H9 (cell line): ENCODE results near the gene EML1. TPM values are rescaled to one million over a fixed set of nuclear protein-coding genes. Genes with fewer than 3 reads are reported as not detected.

Source experiments
- DNase-seq: peaks from one replicate; pipeline ENCODE4 v3.0.0-alpha.2; 2017
- H2AFZ ChIP-seq: one replicate; pipeline ENCODE4 v1.6.1; 2013; ENCODE audit warnings: mild to moderate bottlenecking, low read length, control low read depth, moderate library complexity
- H2AK5ac ChIP-seq: 2 replicates; pipeline ENCODE4 v1.6.1; 2013; ENCODE audit warnings: low read length, control low read depth, mixed read lengths; ENCODE audit not compliant: insufficient read length
- H2BK120ac ChIP-seq: one replicate; pipeline ENCODE4 v1.6.1; 2013; ENCODE audit warnings: low read depth, mild to moderate bottlenecking, low read length, control low read depth, inconsistent platforms; ENCODE audit not compliant: poor library complexity, severe bottlenecking
- H2BK12ac ChIP-seq: 2 replicates; pipeline ENCODE4 v1.6.1; 2013; ENCODE audit warnings: low read length, control low read depth, mixed read lengths, low read depth; ENCODE audit not compliant: insufficient read length
- H2BK15ac ChIP-seq: 2 replicates; pipeline ENCODE4 v1.6.1; 2013; ENCODE audit warnings: low read depth, low read length, control low read depth
- H2BK20ac ChIP-seq: one replicate; pipeline ENCODE4 v1.6.1; 2013; ENCODE audit warnings: low read depth, mild to moderate bottlenecking, low read length, control low read depth, inconsistent platforms; ENCODE audit not compliant: poor library complexity, severe bottlenecking
- H2BK5ac ChIP-seq: 2 replicates; pipeline ENCODE4 v1.6.1; 2013; ENCODE audit warnings: low read length, control low read depth, mixed read lengths; ENCODE audit not compliant: insufficient read length
- H3K14ac ChIP-seq: 2 replicates; pipeline ENCODE4 v1.6.1; 2013; ENCODE audit warnings: low read length, control low read depth; ENCODE audit not compliant: insufficient read depth
- H3K18ac ChIP-seq: 2 replicates; pipeline ENCODE4 v1.6.1; 2013; ENCODE audit warnings: low read depth, mild to moderate bottlenecking, mixed read lengths, low read length, control low read depth; ENCODE audit not compliant: insufficient read length
- H3K23ac ChIP-seq: 2 replicates; pipeline ENCODE4 v1.6.1; 2013; ENCODE audit warnings: low read length, control low read depth, mixed read lengths, low read depth; ENCODE audit not compliant: insufficient read length
- H3K23me2 ChIP-seq: 2 replicates; pipeline ENCODE4 v1.6.1; 2013; ENCODE audit warnings: low read depth, mild to moderate bottlenecking, mixed read lengths, low read length, control low read depth; ENCODE audit not compliant: insufficient read length, poor library complexity, severe bottlenecking
- H3K27ac ChIP-seq: 2 replicates; pipeline ENCODE4 v1.5.1; 2013; ENCODE audit warnings: low read length, control low read depth, mixed read lengths, low read depth; ENCODE audit not compliant: insufficient read length
- H3K27me3 ChIP-seq: 2 replicates; pipeline ENCODE4 v1.6.1; 2013; ENCODE audit warnings: low read length, control low read depth, inconsistent platforms; ENCODE audit not compliant: insufficient read depth
- H3K4ac ChIP-seq: 2 replicates; pipeline ENCODE4 v1.6.1; 2013; ENCODE audit warnings: low read depth, mild to moderate bottlenecking, control low read depth, inconsistent platforms, low read length, moderate library complexity
- H3K4me1 ChIP-seq: 2 replicates; pipeline ENCODE4 v1.6.1; 2013; ENCODE audit warnings: low read length, control low read depth, inconsistent platforms; ENCODE audit not compliant: insufficient read depth
- H3K4me2 ChIP-seq: 2 replicates; pipeline ENCODE4 v1.6.1; 2013; ENCODE audit warnings: low read length, control low read depth, mixed read lengths; ENCODE audit not compliant: insufficient read length, insufficient read depth
- H3K56ac ChIP-seq: 2 replicates; pipeline ENCODE4 v1.6.1; 2013; ENCODE audit warnings: low read depth, mild to moderate bottlenecking, mixed read lengths, low read length, control low read depth; ENCODE audit not compliant: insufficient read length
- H3K79me1 ChIP-seq: 2 replicates; pipeline ENCODE4 v1.6.1; 2013; ENCODE audit warnings: low read depth, mild to moderate bottlenecking, moderate library complexity, low read length, control low read depth, inconsistent platforms; ENCODE audit not compliant: insufficient read depth, poor library complexity, severe bottlenecking
- H3K79me2 ChIP-seq: 2 replicates; pipeline ENCODE4 v1.6.1; 2013; ENCODE audit warnings: low read length, control low read depth, inconsistent platforms; ENCODE audit not compliant: insufficient read depth
- H3K9ac ChIP-seq: 2 replicates; pipeline ENCODE4 v1.6.1; 2013; ENCODE audit warnings: low read length, control low read depth, mixed read lengths; ENCODE audit not compliant: insufficient read length; ENCODE audit errors: extremely low read depth
- H3K9me3 ChIP-seq: one replicate; pipeline ENCODE4 v1.6.1; 2013; ENCODE audit warnings: low read depth, low read length, inconsistent platforms; ENCODE audit not compliant: control insufficient read depth
- H3T11ph ChIP-seq: one replicate; pipeline ENCODE4 v1.6.1; 2013; ENCODE audit warnings: mild to moderate bottlenecking, low read length, control low read depth, inconsistent platforms
- H4K20me1 ChIP-seq: one replicate; pipeline ENCODE4 v1.6.1; 2013; ENCODE audit not compliant: control insufficient read depth, insufficient read length, insufficient read depth
- H4K5ac ChIP-seq: 2 replicates; pipeline ENCODE4 v1.6.1; 2013; ENCODE audit warnings: low read depth, mild to moderate bottlenecking, mixed read lengths, low read length, control low read depth; ENCODE audit not compliant: insufficient read length
- H4K8ac ChIP-seq: replicated peaks from 2 replicates; pipeline ENCODE4 v1.6.1; 2013; ENCODE audit warnings: low read length, control low read depth, mixed read lengths, low read depth; ENCODE audit not compliant: insufficient read length
- H4K91ac ChIP-seq: 2 replicates; pipeline ENCODE4 v1.6.1; 2013; ENCODE audit warnings: low read depth, mild to moderate bottlenecking, moderate library complexity, mixed read lengths, low read length, control low read depth; ENCODE audit not compliant: insufficient read length
- H3K27ac Mint-ChIP-seq, 3 experiments: 2 replicates in 2 of 3; 3 replicates in 1 of 3; pipeline ENCODE4 v1.8.0; 2020 to 2021; ENCODE audit warnings: mixed read lengths in 3 of 3, mild to moderate bottlenecking in 1 of 3, moderate library complexity in 1 of 3
- H3K27me3 Mint-ChIP-seq: 2 replicates; pipeline ENCODE4 v1.8.0; 2021; ENCODE audit warnings: low read depth, mild to moderate bottlenecking, moderate library complexity, mixed read lengths
- H3K36me3 Mint-ChIP-seq, 3 experiments: 2 replicates in 2 of 3; 3 replicates in 1 of 3; pipeline ENCODE4 v1.8.0; 2020 to 2021; ENCODE audit warnings: low read depth in 3 of 3, mixed read lengths in 3 of 3; ENCODE audit not compliant: insufficient read depth in 1 of 3
- H3K4me1 Mint-ChIP-seq, 2 experiments: 2 replicates each; pipeline ENCODE4 v1.8.0; 2020; ENCODE audit warnings: mixed read lengths in 2 of 2
- H3K4me3 Mint-ChIP-seq, 2 experiments: 2 replicates in 1 of 2; 3 replicates in 1 of 2; pipeline ENCODE4 v1.8.0; 2020 to 2021; ENCODE audit warnings: mild to moderate bottlenecking in 2 of 2, mixed read lengths in 2 of 2, moderate library complexity in 1 of 2
- H3K9me3 Mint-ChIP-seq, 2 experiments: 2 replicates in 1 of 2; 3 replicates in 1 of 2; pipeline ENCODE4 v1.8.0; 2020; ENCODE audit warnings: mild to moderate bottlenecking in 2 of 2, mixed read lengths in 2 of 2, moderate library complexity in 1 of 2
- CTCF ChIP-seq: fragments of 200-600 bp; sonication (generic); conservative IDR thresholded peaks from 3 replicates; pipeline ENCODE4 v1.8.0; 2021; ENCODE audit warnings: antibody characterized with exemption, mild to moderate bottlenecking
- WGBS: extraction: QIAGEN DNeasy Blood & Tissue Kit; methylation state at CpG from one replicate; pipeline ENCODE4 v1.1.7; 2013; ENCODE audit warnings: missing lambda C conversion rate, low lambda C conversion rate, mixed read lengths; ENCODE audit not compliant: insufficient read length; ENCODE audit errors: extremely low coverage; 5-methylcytosine and 5-hydroxymethylcytosine counted together
- total RNA-seq: library from RNA; stranded (reverse); gene quantifications from 2 replicates; pipeline ENCODE4 v1.2.1, GENCODE V29; 2021

Gene EML1
- total RNA-seq, 1 experiment from 2014 or later: 16.7 TPM

GRCh38 chr14:99806836-99807235 lies 13.6 kb downstream of the EML1 start:
- no peaks in the 10 kb centered on the region for H3K23me2 ChIP-seq
- H2BK15ac ChIP-seq: no peak overlapping the region
- H3K9me3 ChIP-seq: no peaks in the 10 kb centered on the region
- Mint-ChIP-seq H3K4me3 (no peak overlapping the region), H3K27ac (peak overlapping the region in 1 of 3 experiments; percentile 31; a peak in 1 of 7 replicates), H3K4me1 (peaks cover 11 to 17% of the 10 kb centered on the region in 2 experiments), H3K27me3 (no peaks in the 10 kb centered on the region; the same call in 1 of the 2 replicates), H3K36me3 (no peaks in the 10 kb centered on the region), H3K9me3 (no peaks in the 10 kb centered on the region)
- no peaks in the 10 kb centered on the region for H3K79me2 ChIP-seq
- no peak overlapping the region for H4K91ac ChIP-seq
- H3K4me1 ChIP-seq: no peaks in the 10 kb centered on the region
- no peaks in the 10 kb centered on the region for H4K20me1 ChIP-seq
- no peak overlapping the region for H3K4ac ChIP-seq
- WGBS: no CpG with 5 or more reads among the region's 10 CpGs
- no peak overlapping the region for H3K9ac ChIP-seq
- H4K8ac ChIP-seq: no peak overlapping the region
- H2BK12ac ChIP-seq: no peak overlapping the region
- no peak for TF ChIP-seq CTCF
- no peak overlapping the region for H3T11ph ChIP-seq
- no peak overlapping the region for H2AK5ac ChIP-seq
- no peaks in the 10 kb centered on the region for H3K27me3 ChIP-seq
- H3K14ac ChIP-seq: no peak overlapping the region
- H2BK20ac ChIP-seq: no peak overlapping the region
- no peak overlapping the region for H3K56ac ChIP-seq
- H2BK120ac ChIP-seq: no peak overlapping the region
- H4K5ac ChIP-seq: no peak overlapping the region
- H3K79me1 ChIP-seq: no peaks in the 10 kb centered on the region
- H3K4me2 ChIP-seq: no peak overlapping the region
- no peak overlapping the region for H3K18ac ChIP-seq
- no peak overlapping the region for H3K23ac ChIP-seq
- no peak for DNase-seq
- no peak overlapping the region for H2AFZ ChIP-seq
- H3K27ac ChIP-seq: no peak overlapping the region
- no peak overlapping the region for H2BK5ac ChIP-seq
